ENCODE results near the gene GAGE12C. TPM values are rescaled to one million over a fixed set of nuclear protein-coding genes. Genes with fewer than 3 reads are reported as not detected.
"Not testable (repeated sequence)": the region's sequence is repeated elsewhere in the genome, so short reads cannot be mapped to it uniquely, and the experiment has no call there.

The GAGE12C gene, protein sequence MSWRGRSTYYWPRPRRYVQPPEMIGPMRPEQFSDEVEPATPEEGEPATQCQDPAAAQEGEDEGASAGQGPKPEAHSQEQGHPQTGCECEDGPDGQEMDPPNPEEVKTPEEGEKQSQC
- total RNA-seq: not detected in 2 replicates
- long read RNA-seq: 0 reads

DNA sequence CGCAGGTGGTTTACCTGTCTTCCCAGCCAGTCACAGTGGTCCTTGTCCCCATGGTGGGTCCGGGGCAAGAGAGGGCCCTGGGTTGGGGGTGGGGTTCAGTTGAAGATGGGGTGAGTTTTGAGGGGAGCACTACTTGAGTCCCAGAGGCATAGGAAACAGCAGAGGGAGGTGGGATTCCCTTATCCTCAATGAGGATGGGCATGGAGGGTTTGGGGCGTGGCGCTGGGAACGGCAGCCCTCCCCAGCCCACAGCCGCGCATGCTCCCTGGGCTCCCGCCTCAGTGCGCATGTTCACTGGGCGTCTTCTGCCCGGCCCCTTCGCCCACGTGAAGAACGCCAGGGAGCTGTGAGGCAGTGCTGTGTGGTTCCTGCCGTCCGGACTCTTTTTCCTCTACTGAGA is at the start of gene GAGE12C:
Gene GAGE12C, plus strand, starts transcription at position 301 of the 400 bp plus-strand sequence. CDS start 1,155 bp downstream, outside the sequence.
- H3K27me3 Mint-ChIP-seq; H3K4me1 Mint-ChIP-seq (ENCODE audit: low read depth); H3K9me3 Mint-ChIP-seq (ENCODE audit: low read depth); H3K4me3 Mint-ChIP-seq (ENCODE audit: low read depth); DNase-seq (ENCODE audit: low spot score, unreplicated experiment); H3K36me3 Mint-ChIP-seq (ENCODE audit: insufficient read depth); H3K27ac Mint-ChIP-seq: not testable (repeated sequence)

DNA sequence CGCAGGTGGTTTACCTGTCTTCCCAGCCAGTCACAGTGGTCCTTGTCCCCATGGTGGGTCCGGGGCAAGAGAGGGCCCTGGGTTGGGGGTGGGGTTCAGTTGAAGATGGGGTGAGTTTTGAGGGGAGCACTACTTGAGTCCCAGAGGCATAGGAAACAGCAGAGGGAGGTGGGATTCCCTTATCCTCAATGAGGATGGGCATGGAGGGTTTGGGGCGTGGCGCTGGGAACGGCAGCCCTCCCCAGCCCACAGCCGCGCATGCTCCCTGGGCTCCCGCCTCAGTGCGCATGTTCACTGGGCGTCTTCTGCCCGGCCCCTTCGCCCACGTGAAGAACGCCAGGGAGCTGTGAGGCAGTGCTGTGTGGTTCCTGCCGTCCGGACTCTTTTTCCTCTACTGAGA is 9.5 kb downstream of the GAGE12C start, which contains the start of gene GAGE12D:
Gene GAGE12D, plus strand, starts transcription at position 301 of the 400 bp plus-strand sequence. CDS start 1,155 bp downstream, outside the sequence.
- not testable (repeated sequence) for H3K4me1 Mint-ChIP-seq (ENCODE audit: low read depth); H3K27ac Mint-ChIP-seq; H3K4me3 Mint-ChIP-seq (ENCODE audit: low read depth); H3K36me3 Mint-ChIP-seq (ENCODE audit: insufficient read depth); H3K27me3 Mint-ChIP-seq; H3K9me3 Mint-ChIP-seq (ENCODE audit: low read depth); DNase-seq (ENCODE audit: low spot score, unreplicated experiment)

DNA sequence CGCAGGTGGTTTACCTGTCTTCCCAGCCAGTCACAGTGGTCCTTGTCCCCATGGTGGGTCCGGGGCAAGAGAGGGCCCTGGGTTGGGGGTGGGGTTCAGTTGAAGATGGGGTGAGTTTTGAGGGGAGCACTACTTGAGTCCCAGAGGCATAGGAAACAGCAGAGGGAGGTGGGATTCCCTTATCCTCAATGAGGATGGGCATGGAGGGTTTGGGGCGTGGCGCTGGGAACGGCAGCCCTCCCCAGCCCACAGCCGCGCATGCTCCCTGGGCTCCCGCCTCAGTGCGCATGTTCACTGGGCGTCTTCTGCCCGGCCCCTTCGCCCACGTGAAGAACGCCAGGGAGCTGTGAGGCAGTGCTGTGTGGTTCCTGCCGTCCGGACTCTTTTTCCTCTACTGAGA is 19.0 kb downstream of the GAGE12C start, which contains the start of gene GAGE12E:
Gene GAGE12E, plus strand, starts transcription at position 301 of the 400 bp plus-strand sequence. CDS start 1,155 bp downstream, outside the sequence.
- not testable (repeated sequence) for H3K9me3 Mint-ChIP-seq (ENCODE audit: low read depth); H3K27ac Mint-ChIP-seq; H3K36me3 Mint-ChIP-seq (ENCODE audit: insufficient read depth); DNase-seq (ENCODE audit: low spot score, unreplicated experiment); H3K4me1 Mint-ChIP-seq (ENCODE audit: low read depth); H3K4me3 Mint-ChIP-seq (ENCODE audit: low read depth); H3K27me3 Mint-ChIP-seq

DNA sequence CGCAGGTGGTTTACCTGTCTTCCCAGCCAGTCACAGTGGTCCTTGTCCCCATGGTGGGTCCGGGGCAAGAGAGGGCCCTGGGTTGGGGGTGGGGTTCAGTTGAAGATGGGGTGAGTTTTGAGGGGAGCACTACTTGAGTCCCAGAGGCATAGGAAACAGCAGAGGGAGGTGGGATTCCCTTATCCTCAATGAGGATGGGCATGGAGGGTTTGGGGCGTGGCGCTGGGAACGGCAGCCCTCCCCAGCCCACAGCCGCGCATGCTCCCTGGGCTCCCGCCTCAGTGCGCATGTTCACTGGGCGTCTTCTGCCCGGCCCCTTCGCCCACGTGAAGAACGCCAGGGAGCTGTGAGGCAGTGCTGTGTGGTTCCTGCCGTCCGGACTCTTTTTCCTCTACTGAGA is 28.6 kb downstream of the GAGE12C start, which contains the start of gene GAGE12F:
Gene GAGE12F, plus strand, starts transcription at position 301 of the 400 bp plus-strand sequence. CDS start 1,155 bp downstream, outside the sequence.
- not testable (repeated sequence) for H3K27me3 Mint-ChIP-seq; H3K36me3 Mint-ChIP-seq (ENCODE audit: insufficient read depth); H3K9me3 Mint-ChIP-seq (ENCODE audit: low read depth); H3K27ac Mint-ChIP-seq; H3K4me1 Mint-ChIP-seq (ENCODE audit: low read depth); DNase-seq (ENCODE audit: low spot score, unreplicated experiment); H3K4me3 Mint-ChIP-seq (ENCODE audit: low read depth)

DNA sequence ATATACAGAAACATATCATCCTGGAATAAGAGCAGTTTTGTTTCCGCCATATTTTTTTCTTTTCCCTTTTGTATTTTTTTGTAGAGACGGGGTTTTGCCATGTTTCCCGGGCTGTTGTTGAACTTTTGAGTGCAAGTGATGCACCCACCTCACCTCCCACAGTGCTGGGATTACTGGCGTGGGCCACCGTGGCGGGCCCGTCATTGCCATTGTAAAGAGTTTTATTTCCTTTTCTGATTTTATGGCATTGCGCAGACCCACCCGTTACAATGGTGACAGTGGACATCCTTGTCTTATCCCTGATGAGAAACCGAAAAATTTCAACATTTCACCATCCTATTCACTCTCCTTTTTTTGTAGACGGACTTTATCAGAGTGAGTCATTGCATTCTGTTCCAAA is 36.8 kb downstream of the GAGE12C start:
- not testable (repeated sequence) for H3K27me3 Mint-ChIP-seq; H3K9me3 Mint-ChIP-seq (ENCODE audit: low read depth); DNase-seq (ENCODE audit: low spot score, unreplicated experiment); H3K4me3 Mint-ChIP-seq (ENCODE audit: low read depth); H3K27ac Mint-ChIP-seq; H3K36me3 Mint-ChIP-seq (ENCODE audit: insufficient read depth); H3K4me1 Mint-ChIP-seq (ENCODE audit: low read depth)

DNA sequence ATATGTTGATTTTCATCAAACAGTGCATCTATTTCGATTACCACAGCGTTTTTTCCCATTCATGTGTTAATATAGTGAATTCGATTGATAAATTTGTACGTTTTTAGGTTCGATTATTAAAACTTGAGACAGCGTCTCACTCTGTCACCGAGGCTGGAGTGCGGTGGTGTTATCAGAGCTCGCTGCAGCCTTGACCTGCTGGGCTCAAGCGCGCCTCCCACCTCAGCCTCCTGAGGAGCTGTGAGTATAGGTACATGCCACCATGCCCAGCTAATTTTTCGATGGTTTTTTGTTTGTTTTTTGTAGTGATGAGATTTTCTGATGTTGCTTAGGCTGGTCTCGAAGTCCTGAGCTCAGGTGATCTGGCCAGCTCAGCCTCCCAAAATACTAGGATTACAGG is 37.2 kb downstream of the GAGE12C start:
- not testable (repeated sequence) for H3K4me1 Mint-ChIP-seq (ENCODE audit: low read depth); H3K4me3 Mint-ChIP-seq (ENCODE audit: low read depth); H3K27ac Mint-ChIP-seq; DNase-seq (ENCODE audit: low spot score, unreplicated experiment); H3K27me3 Mint-ChIP-seq; H3K9me3 Mint-ChIP-seq (ENCODE audit: low read depth); H3K36me3 Mint-ChIP-seq (ENCODE audit: insufficient read depth)

DNA sequence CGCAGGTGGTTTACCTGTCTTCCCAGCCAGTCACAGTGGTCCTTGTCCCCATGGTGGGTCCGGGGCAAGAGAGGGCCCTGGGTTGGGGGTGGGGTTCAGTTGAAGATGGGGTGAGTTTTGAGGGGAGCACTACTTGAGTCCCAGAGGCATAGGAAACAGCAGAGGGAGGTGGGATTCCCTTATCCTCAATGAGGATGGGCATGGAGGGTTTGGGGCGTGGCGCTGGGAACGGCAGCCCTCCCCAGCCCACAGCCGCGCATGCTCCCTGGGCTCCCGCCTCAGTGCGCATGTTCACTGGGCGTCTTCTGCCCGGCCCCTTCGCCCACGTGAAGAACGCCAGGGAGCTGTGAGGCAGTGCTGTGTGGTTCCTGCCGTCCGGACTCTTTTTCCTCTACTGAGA is 38.1 kb downstream of the GAGE12C start, which contains the start of gene GAGE12G:
Gene GAGE12G, plus strand, starts transcription at position 301 of the 400 bp plus-strand sequence. CDS start 1,155 bp downstream, outside the sequence.
- H3K9me3 Mint-ChIP-seq (ENCODE audit: low read depth); H3K4me3 Mint-ChIP-seq (ENCODE audit: low read depth); H3K27ac Mint-ChIP-seq; H3K27me3 Mint-ChIP-seq; DNase-seq (ENCODE audit: low spot score, unreplicated experiment); H3K4me1 Mint-ChIP-seq (ENCODE audit: low read depth); H3K36me3 Mint-ChIP-seq (ENCODE audit: insufficient read depth): not testable (repeated sequence)

DNA sequence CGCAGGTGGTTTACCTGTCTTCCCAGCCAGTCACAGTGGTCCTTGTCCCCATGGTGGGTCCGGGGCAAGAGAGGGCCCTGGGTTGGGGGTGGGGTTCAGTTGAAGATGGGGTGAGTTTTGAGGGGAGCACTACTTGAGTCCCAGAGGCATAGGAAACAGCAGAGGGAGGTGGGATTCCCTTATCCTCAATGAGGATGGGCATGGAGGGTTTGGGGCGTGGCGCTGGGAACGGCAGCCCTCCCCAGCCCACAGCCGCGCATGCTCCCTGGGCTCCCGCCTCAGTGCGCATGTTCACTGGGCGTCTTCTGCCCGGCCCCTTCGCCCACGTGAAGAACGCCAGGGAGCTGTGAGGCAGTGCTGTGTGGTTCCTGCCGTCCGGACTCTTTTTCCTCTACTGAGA is 47.7 kb downstream of the GAGE12C start, which contains the start of gene GAGE12H:
Gene GAGE12H, plus strand, starts transcription at position 301 of the 400 bp plus-strand sequence. CDS start 1,155 bp downstream, outside the sequence.
- not testable (repeated sequence) for H3K9me3 Mint-ChIP-seq (ENCODE audit: low read depth); H3K4me1 Mint-ChIP-seq (ENCODE audit: low read depth); H3K4me3 Mint-ChIP-seq (ENCODE audit: low read depth); H3K27me3 Mint-ChIP-seq; H3K27ac Mint-ChIP-seq; DNase-seq (ENCODE audit: low spot score, unreplicated experiment); H3K36me3 Mint-ChIP-seq (ENCODE audit: insufficient read depth)

Other genes with a start within 250 kb of the GAGE12C start
- gene GAGE10, start 228.5 kb upstream of the GAGE12C start, total RNA-seq: not detected in 2 replicates
- not detected in 2 replicates for gene GAGE12J, start 210.1 kb upstream of the GAGE12C start, total RNA-seq
- gene GAGE13, start 200.6 kb upstream of the GAGE12C start, total RNA-seq: not detected in 2 replicates
- not detected in 2 replicates for gene GAGE12D, start 9.6 kb downstream of the GAGE12C start, total RNA-seq
- not detected in 2 replicates for gene GAGE12E, start 19.1 kb downstream of the GAGE12C start, total RNA-seq
- gene GAGE12F, start 28.7 kb downstream of the GAGE12C start, total RNA-seq: not detected in 2 replicates
- not detected in 2 replicates for gene GAGE12G, start 38.2 kb downstream of the GAGE12C start, total RNA-seq
- gene GAGE12H, start 47.8 kb downstream of the GAGE12C start, total RNA-seq: not detected in 2 replicates
- gene GAGE2A, start 57.3 kb downstream of the GAGE12C start, total RNA-seq: not detected in 2 replicates
- not detected in 2 replicates for gene GAGE1, start 66.8 kb downstream of the GAGE12C start, total RNA-seq
- gene PAGE1, start 163.8 kb downstream of the GAGE12C start, total RNA-seq: not detected in 2 replicates

Data from progenitor cell of endocrine pancreas (in vitro differentiated cells).